Esophagus muscularis mucosa (tissue), 2 donors: ENCODE data around the gene TUBB3.

Experiments used
- POLR2A ChIP-seq: fragments of 450-650 bp; IDR thresholded peaks from one replicate; pipeline ENCODE4 v1.6.1; 2017; ENCODE audit warnings: antibody characterized with exemption, moderate library complexity, mild to moderate bottlenecking, low read depth
- POLR2AphosphoS5 ChIP-seq, 2 donors: sonication (generic); formaldehyde crosslinking; IDR thresholded peaks; one replicate each; pipeline ENCODE4 v1.6.1; 2017; ENCODE audit warnings: antibody characterized with exemption in 2 of 2

DNA sequence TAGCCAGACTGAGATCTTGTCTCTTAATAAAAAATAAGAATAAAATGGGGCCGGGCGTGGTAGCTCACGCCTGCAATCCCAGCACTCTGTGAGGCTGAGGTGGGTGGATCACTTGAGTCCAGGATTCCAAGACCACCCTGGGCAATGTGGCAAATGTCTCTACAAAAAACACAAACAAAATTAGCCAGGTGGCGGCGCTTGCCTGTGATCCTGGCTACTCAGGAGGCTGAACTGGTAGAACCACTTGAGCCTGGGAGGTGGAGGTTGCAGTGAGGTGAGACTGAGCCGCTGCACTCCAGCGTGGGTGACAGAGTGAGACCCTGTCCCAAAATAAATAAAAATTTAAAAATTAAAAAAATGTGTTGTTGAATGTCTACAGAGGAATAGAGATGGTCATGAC, 22.5 kb downstream of the TUBB3 start:
- TF ChIP-seq POLR2A (no peak), POLR2AphosphoS5 (IDR thresholded peaks at IDR 0.05) (no peak)
